GM21390 (cell line): ENCODE results near the gene PTK7.

Source experiments
- ATAC-seq: cut with Tn5 transposase; IDR thresholded peaks from one replicate; pipeline ENCODE4 v1.9.1; 2021; ENCODE audit not compliant: unreplicated experiment

PTK7 gene

GRCh38 chr6:43142101-43142500, 66.0 kb downstream of the PTK7 start:
- no peak for ATAC-seq

GRCh38 chr6:43143235-43144128, 67.4 kb downstream of the PTK7 start:
- peak; percentile 75 for ATAC-seq

GRCh38 chr6:43144879-43145278, 68.8 kb downstream of the PTK7 start:
- ATAC-seq = no peak

GRCh38 chr6:43146261-43146660, 70.1 kb downstream of the PTK7 start:
- no peak for ATAC-seq

GRCh38 chr6:43146709-43147688, 70.9 kb downstream of the PTK7 start:
- ATAC-seq = no peak

- no peak for ATAC-seq
Observed at GRCh38 chr6:43147691-43148477, 71.8 kb downstream of the PTK7 start.

- ATAC-seq = no peak
Observed at GRCh38 chr6:43149265-43149664, 73.2 kb downstream of the PTK7 start.

GRCh38 chr6:43150051-43150751, 74.1 kb downstream of the PTK7 start:
- no peak for ATAC-seq

GRCh38 chr6:43159599-43159998, 83.5 kb downstream of the PTK7 start:
- ATAC-seq = no peak

GRCh38 chr6:43163899-43164298, 87.8 kb downstream of the PTK7 start:
- ATAC-seq = no peak

- no peak for ATAC-seq
Observed at GRCh38 chr6:43170417-43170930, 94.4 kb downstream of the PTK7 start.

GRCh38 chr6:43170931-43171706, 95.0 kb downstream of the PTK7 start, which contains the start of gene SRF:
Gene SRF (plus strand): TSS chr6:43171269. CDS start chr6:43171657, 388 bp downstream.
- peak; percentile 52 for ATAC-seq

GRCh38 chr6:43171707-43172103, 95.6 kb downstream of the PTK7 start:
- ATAC-seq = no peak

GRCh38 chr6:43172104-43173007, 96.2 kb downstream of the PTK7 start:
- ATAC-seq = no peak

- ATAC-seq = no peak
Observed at GRCh38 chr6:43173591-43174262, 97.6 kb downstream of the PTK7 start.

GRCh38 chr6:43174263-43175112, 98.4 kb downstream of the PTK7 start:
- ATAC-seq = peak; percentile 68
